Measurements from ENCODE around the gene SMYD3.

SMYD3 gene

DNA sequence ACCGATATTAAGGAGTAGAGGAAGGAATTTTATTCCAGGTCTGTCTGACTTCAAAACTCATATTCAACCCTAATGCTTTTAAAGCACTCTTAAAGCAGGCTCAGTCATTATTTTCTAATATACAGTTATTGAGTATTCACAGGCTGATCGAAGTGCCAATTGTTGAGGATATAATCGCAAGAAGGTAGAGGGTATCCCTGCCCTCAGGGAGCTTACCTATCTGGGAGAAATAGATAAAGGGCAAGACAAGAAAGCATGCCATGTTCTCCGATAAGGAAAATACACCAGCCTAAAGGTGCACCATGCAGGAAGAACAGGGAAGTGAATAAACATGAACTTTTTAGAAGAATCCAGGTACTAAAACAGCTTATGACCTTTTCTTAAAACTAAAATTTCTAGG, 361.2 kb downstream of the SMYD3 start (continued):
- TF ChIP-seq ZNF214 (tag by site-specific recombination; IDR thresholded peaks at IDR 0.05; ENCODE audit: borderline replicate concordance) (no peak), ZNF138 (tag by site-specific recombination; IDR thresholded peaks at IDR 0.05; ENCODE audit: borderline replicate concordance) (no peak), ZBTB20 (tag by site-specific recombination; IDR thresholded peaks at IDR 0.05) (no peak), ZNF416 (tag by site-specific recombination; IDR thresholded peaks at IDR 0.05) (no peak)

DNA sequence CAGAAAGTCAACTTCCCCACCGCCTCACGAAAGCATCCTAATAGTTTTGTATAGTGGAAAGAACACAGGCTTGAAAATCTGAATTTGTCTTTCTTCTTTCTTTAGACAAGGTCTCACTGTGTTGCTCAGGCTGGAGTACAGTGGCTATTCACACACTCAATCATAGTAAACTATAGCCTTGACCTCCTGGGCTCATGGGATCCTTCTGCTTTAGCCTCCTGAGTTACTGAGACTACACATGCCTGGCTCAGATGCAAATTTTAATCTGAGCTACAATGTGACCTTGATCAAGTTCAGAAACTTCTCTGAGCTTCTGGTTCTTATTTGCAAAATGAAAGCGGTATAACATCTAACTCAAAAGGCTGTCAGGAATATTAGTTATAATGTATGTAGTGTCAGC, 362.1 kb downstream of the SMYD3 start:
- no peak overlapping the region for H3K4me3 ChIP-seq (ENCODE audit: low read depth, low read length)
- no peaks in the 10 kb centered on the region for H3K4me1 ChIP-seq (ENCODE audit: control insufficient read depth, insufficient read depth, low read length)
- no peak overlapping the region for H3K27ac ChIP-seq (ENCODE audit: extremely low read depth, low read depth, low read length)
- no peaks in the 10 kb centered on the region for H3K9me3 ChIP-seq (ENCODE audit: control insufficient read depth, insufficient read depth, low read depth, low read length)
- TF ChIP-seq ZNF654 (tag by site-specific recombination; IDR thresholded peaks at IDR 0.05; ENCODE audit: low read depth) (no peak), ZNF76 (tag by site-specific recombination; IDR thresholded peaks at IDR 0.05; ENCODE audit: borderline replicate concordance, low read depth) (no peak), ZNF37A (tag by site-specific recombination; IDR thresholded peaks at IDR 0.05) (no peak), ZNF24 (tag by site-specific recombination; IDR thresholded peaks at IDR 0.05) (no peak), ZNF785 (tag by site-specific recombination; IDR thresholded peaks at IDR 0.05) (no peak), ZNF274 (IDR thresholded peaks at IDR 0.05; ENCODE audit: low read length) (no peak), ZNF274 (tag by site-specific recombination; IDR thresholded peaks at IDR 0.05; ENCODE audit: borderline replicate concordance) (no peak), ZSCAN30 (tag by site-specific recombination; IDR thresholded peaks at IDR 0.05) (no peak)
- CTCF ChIA-PET: no interaction called here
- no peaks in the 10 kb centered on the region for H3K36me3 ChIP-seq (ENCODE audit: control insufficient read depth in 2 of 2, insufficient read depth in 1 of 2, low read length in 2 of 2)
- POLR2A ChIA-PET: no interaction called here

DNA sequence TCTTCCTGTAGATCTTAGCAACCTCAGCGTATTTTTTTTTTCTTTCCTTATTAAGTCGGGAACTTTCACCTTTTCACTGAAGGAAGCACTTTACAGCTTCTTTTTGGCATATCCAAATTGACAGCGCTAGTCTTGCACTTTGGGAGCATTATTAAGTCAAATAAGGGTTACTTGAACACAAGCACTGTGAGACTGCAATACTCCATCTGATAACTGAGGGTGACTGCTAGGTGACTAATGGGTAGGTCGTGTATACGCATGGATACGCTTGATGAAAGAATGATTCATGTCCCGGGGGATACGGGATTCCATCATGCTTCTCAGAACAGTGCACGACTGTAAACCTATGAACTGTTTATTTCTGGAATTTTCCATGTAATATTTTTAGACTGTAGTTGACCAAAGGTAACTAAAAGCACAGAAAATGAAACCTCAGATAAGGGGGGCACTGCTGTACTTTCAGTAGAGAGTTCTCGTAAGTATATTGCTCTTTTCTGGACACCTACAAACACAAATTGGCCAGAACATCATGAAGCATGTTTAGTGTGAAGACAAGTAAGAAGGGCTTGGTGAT, 364.7 kb downstream of the SMYD3 start:
- H3K36me3 ChIP-seq (ENCODE audit: control insufficient read depth in 2 of 2, insufficient read depth in 1 of 2, low read length in 2 of 2): no peaks in the 10 kb centered on the region
- POLR2A ChIA-PET: no interaction called here
- H3K27ac ChIP-seq (ENCODE audit: extremely low read depth, low read depth, low read length): no peak overlapping the region
- H3K4me3 ChIP-seq (ENCODE audit: low read depth, low read length): no peak overlapping the region
- H3K9me3 ChIP-seq (ENCODE audit: control insufficient read depth, insufficient read depth, low read depth, low read length): no peaks in the 10 kb centered on the region
- H3K4me1 ChIP-seq (ENCODE audit: control insufficient read depth, insufficient read depth, low read length): no peaks in the 10 kb centered on the region
- CTCF ChIA-PET: no interaction called here
- no peak for TF ChIP-seq ZNF791 (tag by site-specific recombination; IDR thresholded peaks at IDR 0.05)
- TF ChIP-seq ZFP3 (tag by site-specific recombination; IDR thresholded peaks at IDR 0.05; ENCODE audit: low read depth): no peak
- no peak for TF ChIP-seq KLF10 (tag by site-specific recombination; IDR thresholded peaks at IDR 0.05)
- TF ChIP-seq, protein P1, sequence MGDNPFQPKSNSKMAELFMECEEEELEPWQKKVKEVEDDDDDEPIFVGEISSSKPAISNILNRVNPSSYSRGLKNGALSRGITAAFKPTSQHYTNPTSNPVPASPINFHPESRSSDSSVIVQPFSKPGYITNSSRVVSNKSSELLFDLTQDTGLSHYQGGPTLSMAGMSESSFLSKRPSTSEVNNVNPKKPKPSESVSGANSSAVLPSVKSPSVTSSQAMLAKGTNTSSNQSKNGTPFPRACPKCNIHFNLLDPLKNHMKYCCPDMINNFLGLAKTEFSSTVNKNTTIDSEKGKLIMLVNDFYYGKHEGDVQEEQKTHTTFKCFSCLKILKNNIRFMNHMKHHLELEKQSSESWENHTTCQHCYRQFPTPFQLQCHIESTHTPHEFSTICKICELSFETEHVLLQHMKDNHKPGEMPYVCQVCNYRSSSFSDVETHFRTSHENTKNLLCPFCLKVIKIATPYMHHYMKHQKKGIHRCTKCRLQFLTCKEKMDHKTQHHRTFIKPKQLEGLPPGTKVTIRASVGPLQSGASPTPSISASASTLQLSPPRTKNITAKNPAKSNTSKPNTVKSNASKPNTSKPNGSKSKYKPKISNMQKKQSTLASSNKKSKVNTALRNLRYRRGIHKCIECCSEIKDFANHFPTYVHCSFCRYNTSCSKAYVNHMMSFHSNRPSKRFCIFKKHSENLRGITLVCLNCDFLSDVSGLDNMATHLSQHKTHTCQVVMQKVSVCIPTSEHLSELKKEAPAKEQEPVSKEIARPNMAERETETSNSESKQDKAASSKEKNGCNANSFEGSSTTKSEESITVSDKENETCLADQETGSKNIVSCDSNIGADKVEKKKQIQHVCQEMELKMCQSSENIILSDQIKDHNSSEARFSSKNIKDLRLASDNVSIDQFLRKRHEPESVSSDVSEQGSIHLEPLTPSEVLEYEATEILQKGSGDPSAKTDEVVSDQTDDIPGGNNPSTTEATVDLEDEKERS (tag by site-specific recombination; IDR thresholded peaks at IDR 0.05): no peak
- TF ChIP-seq ZNF514 (tag by site-specific recombination; IDR thresholded peaks at IDR 0.05): no peak
- TF ChIP-seq, protein P2, sequence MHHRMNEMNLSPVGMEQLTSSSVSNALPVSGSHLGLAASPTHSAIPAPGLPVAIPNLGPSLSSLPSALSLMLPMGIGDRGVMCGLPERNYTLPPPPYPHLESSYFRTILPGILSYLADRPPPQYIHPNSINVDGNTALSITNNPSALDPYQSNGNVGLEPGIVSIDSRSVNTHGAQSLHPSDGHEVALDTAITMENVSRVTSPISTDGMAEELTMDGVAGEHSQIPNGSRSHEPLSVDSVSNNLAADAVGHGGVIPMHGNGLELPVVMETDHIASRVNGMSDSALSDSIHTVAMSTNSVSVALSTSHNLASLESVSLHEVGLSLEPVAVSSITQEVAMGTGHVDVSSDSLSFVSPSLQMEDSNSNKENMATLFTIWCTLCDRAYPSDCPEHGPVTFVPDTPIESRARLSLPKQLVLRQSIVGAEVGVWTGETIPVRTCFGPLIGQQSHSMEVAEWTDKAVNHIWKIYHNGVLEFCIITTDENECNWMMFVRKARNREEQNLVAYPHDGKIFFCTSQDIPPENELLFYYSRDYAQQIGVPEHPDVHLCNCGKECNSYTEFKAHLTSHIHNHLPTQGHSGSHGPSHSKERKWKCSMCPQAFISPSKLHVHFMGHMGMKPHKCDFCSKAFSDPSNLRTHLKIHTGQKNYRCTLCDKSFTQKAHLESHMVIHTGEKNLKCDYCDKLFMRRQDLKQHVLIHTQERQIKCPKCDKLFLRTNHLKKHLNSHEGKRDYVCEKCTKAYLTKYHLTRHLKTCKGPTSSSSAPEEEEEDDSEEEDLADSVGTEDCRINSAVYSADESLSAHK (tag by site-specific recombination; IDR thresholded peaks at IDR 0.05): no peak
- no peak for TF ChIP-seq PRDM1 (tag by site-specific recombination; IDR thresholded peaks at IDR 0.05)
- no peak for TF ChIP-seq HOXD13 (CRISPR knock-in tag; IDR thresholded peaks at IDR 0.05; ENCODE audit: borderline replicate concordance)
- no peak for TF ChIP-seq REPIN1 (tag by site-specific recombination; IDR thresholded peaks at IDR 0.05; ENCODE audit: low read depth)
- TF ChIP-seq ZNF211 (tag by site-specific recombination; IDR thresholded peaks at IDR 0.05; ENCODE audit: low read depth): no peak
- TF ChIP-seq, protein P3, sequence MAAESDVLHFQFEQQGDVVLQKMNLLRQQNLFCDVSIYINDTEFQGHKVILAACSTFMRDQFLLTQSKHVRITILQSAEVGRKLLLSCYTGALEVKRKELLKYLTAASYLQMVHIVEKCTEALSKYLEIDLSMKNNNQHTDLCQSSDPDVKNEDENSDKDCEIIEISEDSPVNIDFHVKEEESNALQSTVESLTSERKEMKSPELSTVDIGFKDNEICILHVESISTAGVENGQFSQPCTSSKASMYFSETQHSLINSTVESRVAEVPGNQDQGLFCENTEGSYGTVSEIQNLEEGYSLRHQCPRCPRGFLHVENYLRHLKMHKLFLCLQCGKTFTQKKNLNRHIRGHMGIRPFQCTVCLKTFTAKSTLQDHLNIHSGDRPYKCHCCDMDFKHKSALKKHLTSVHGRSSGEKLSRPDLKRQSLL (tag by site-specific recombination; IDR thresholded peaks at IDR 0.05): no peak
- TF ChIP-seq, protein P4, sequence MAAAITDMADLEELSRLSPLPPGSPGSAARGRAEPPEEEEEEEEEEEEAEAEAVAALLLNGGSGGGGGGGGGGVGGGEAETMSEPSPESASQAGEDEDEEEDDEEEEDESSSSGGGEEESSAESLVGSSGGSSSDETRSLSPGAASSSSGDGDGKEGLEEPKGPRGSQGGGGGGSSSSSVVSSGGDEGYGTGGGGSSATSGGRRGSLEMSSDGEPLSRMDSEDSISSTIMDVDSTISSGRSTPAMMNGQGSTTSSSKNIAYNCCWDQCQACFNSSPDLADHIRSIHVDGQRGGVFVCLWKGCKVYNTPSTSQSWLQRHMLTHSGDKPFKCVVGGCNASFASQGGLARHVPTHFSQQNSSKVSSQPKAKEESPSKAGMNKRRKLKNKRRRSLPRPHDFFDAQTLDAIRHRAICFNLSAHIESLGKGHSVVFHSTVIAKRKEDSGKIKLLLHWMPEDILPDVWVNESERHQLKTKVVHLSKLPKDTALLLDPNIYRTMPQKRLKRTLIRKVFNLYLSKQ (tag by site-specific recombination; IDR thresholded peaks at IDR 0.05; ENCODE audit: borderline replicate concordance): no peak
- TF ChIP-seq ZNF266 (tag by site-specific recombination; IDR thresholded peaks at IDR 0.05; ENCODE audit: low read depth): no peak
- no peak for TF ChIP-seq ZNF426 (tag by site-specific recombination; IDR thresholded peaks at IDR 0.05)
